ENCODE results near the gene DHRS13. TPM values are rescaled to one million over a fixed set of nuclear protein-coding genes. Genes with fewer than 3 reads are reported as not detected.

Gene DHRS13
- total and polyA plus RNA-seq, 10 of the 15 experiments (the other 5 are each of a cell fraction or from before 2014, with no cell fraction given) = 0.18 to 55.2 (median 31.3) TPM; not detected in 1

DNA sequence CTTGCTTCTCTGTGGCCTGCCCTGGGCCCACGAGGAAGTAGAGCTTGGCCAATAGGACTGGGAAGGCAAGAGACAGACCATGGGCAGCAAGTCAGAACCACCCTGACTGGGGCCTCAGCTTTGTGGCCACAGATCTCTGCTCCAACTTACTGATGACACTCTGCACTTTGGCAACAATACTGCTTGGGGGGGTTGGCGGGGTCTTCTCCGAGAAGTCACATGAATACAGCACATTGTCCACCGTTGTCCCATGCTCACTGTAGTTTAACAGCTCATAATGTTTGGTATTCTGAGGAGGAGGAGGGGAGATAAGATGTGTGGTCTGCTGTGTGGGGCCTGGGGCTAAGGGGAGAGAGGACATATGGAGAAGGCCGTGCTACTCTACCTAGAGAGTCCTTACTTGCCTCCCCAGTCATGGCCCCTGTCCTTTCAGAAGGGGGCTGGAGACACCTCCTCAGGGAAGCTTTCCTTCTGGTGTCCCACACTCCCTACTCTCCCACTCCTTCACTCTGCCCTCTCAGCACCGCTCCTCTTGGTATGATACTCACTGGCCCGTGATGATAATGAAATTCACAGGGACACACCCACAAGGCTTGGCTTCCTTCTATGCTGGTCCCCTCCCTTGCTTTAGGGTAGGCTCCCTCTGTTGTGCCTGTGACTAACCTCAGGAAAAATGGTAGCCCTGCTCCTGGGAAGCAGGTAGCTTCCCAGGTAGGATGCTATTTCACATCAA lies 4.0 kb upstream of the DHRS13 start:
- intact Hi-C loops (cut with micrococcal nuclease; ENCODE audit: unreplicated experiment) = no loop called here
- 93% methylated on average over 7 of the region's 7 CpGs for WGBS (ENCODE audit: insufficient coverage, insufficient replicate concordance, low lambda C conversion rate, missing lambda C conversion rate)
- DNase-seq (ENCODE audit: low read depth, low spot score) (no peak), FAIRE-seq (no peak), ATAC-seq (no peak)
- no peak overlapping the region for H3K4me3 ChIP-seq
- H2AFZ ChIP-seq (ENCODE audit: control insufficient read depth, low read depth, low read length) = no peak overlapping the region
- RAD21 ChIA-PET (ENCODE audit: unreplicated experiment) = interaction anchor here (1.1 to 1.2 kb wide), 2 partner anchors 58 to 143 kb away, joined by 4 to 6 read pairs; no protein-coding TSS in a partner anchor
- 0 out of 2 replicates have a peak, but pooled peaks cover 2% of the 10 kb centered on the region for H3K4me1 ChIP-seq (ENCODE audit: control insufficient read depth, insufficient read depth, low read length)
- POLR2A ChIA-PET = interaction anchor here (0.6 to 1.8 kb wide), 4 partner anchors 9 to 216 kb away, joined by 3 to 6 read pairs (median 4); partner anchors contain the start of genes FAM222B and FLOT2
- no peaks in the 10 kb centered on the region for H4K20me1 ChIP-seq (ENCODE audit: control insufficient read depth, insufficient read depth)
- SMC1A ChIA-PET (ENCODE audit: uncharacterized antibody, unreplicated experiment) = interaction anchor here (0.6 to 3.2 kb wide), 6 partner anchors 9 to 281 kb away, joined by 3 to 22 read pairs (median 4); partner anchors contain the start of genes FAM222B and FLOT2
- in situ Hi-C loops (cut with MboI) = no loop called here
- no TSS peak for BruUV-seq (replicated peaks)
- H3K79me2 ChIP-seq (ENCODE audit: control insufficient read depth, insufficient read depth, low read length) = peaks cover 2% of the 10 kb centered on the region; the same call in 1 of the 2 replicates
- TF ChIP-seq POLR2AphosphoS5 (IDR thresholded peaks at IDR 0.05; ENCODE audit: low read length) (0 out of 2 replicates have a peak, but pooled peaks have one; percentile 7), MXI1 (IDR thresholded peaks at IDR 0.05; ENCODE audit: low read depth, low read length) (no peak), EED (IDR thresholded peaks at IDR 0.05; ENCODE audit: low read depth) (no peak), ATF7 (IDR thresholded peaks at IDR 0.05; ENCODE audit: low read depth) (no peak), CBX3 (IDR thresholded peaks at IDR 0.05; ENCODE audit: borderline replicate concordance, low read depth) (no peak), NR2F1 (conservative IDR thresholded peaks at IDR 0.05) (no peak), CREM (IDR thresholded peaks at IDR 0.05; ENCODE audit: low read depth) (no peak)
- TF ChIP-seq, protein P1, sequence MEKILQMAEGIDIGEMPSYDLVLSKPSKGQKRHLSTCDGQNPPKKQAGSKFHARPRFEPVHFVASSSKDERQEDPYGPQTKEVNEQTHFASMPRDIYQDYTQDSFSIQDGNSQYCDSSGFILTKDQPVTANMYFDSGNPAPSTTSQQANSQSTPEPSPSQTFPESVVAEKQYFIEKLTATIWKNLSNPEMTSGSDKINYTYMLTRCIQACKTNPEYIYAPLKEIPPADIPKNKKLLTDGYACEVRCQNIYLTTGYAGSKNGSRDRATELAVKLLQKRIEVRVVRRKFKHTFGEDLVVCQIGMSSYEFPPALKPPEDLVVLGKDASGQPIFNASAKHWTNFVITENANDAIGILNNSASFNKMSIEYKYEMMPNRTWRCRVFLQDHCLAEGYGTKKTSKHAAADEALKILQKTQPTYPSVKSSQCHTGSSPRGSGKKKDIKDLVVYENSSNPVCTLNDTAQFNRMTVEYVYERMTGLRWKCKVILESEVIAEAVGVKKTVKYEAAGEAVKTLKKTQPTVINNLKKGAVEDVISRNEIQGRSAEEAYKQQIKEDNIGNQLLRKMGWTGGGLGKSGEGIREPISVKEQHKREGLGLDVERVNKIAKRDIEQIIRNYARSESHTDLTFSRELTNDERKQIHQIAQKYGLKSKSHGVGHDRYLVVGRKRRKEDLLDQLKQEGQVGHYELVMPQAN (conservative IDR thresholded peaks at IDR 0.05) = no peak
- no peaks in the 10 kb centered on the region for H3K27me3 ChIP-seq (replicated peaks in 1 of 2; ENCODE audit: control insufficient read depth in 2 of 2, insufficient read depth in 2 of 2, low read length in 1 of 2)
- H3K36me3 ChIP-seq (ENCODE audit: control insufficient read depth in 2 of 2, insufficient read depth in 2 of 2, low read length in 1 of 2) = peaks cover 28 to 38% of the 10 kb centered on the region in 2 experiments
- H3K27ac ChIP-seq (ENCODE audit: control insufficient read depth, insufficient read depth) = no peak overlapping the region
- no peak overlapping the region for H3K4me2 ChIP-seq (ENCODE audit: control insufficient read depth, insufficient read depth)
- CTCF ChIA-PET = interaction anchor here (1.5 to 17.3 kb wide), 4 partner anchors 11 to 157 kb away, joined by 6 to 175 read pairs (median 32); no protein-coding TSS in a partner anchor
- no peak overlapping the region for H3K9ac ChIP-seq (ENCODE audit: control insufficient read depth, insufficient read depth, low read length)
- no peaks in the 10 kb centered on the region for H3K9me3 ChIP-seq (replicated peaks; ENCODE audit: control insufficient read depth, insufficient read depth, low read length)

Data from GM12878 (cell line).